HEK293T (cell line): ENCODE data around the gene B3GNT4.
"Not testable (repeated sequence)": the region's sequence is repeated elsewhere in the genome, so short reads cannot be mapped to it uniquely, and the experiment has no call there.

Experiments
- CTCF ChIA-PET: fragments of 350-600 bp; formaldehyde crosslinking; extraction: SDS; loops from one replicate; lab custom pipeline; 2021; ENCODE audit warnings: antibody characterized with exemption, inconsistent platforms; lab: Yijun Ruan, JAX
- POLR2A ChIA-PET: fragments of 350-600 bp; formaldehyde crosslinking; extraction: SDS; loops from one replicate; lab custom pipeline; 2020; ENCODE audit warnings: antibody characterized with exemption, inconsistent platforms; lab: Yijun Ruan, JAX
- DNase-seq: peaks from one replicate; pipeline ENCODE4 v3.0.0; 2012; ENCODE audit warnings: mixed read lengths; ENCODE audit errors: extremely low spot score
- ARNT ChIP-seq: fragments of 450-650 bp; IDR thresholded peaks from 2 replicates; pipeline ENCODE4 v1.6.1; 2017; ENCODE audit warnings: mild to moderate bottlenecking
- BHLHE40 ChIP-seq: fragments of 450-650 bp; IDR thresholded peaks from 2 replicates; pipeline ENCODE4 v1.6.1; 2016; ENCODE audit warnings: mild to moderate bottlenecking, moderate library complexity, borderline replicate concordance
- CTBP1 ChIP-seq: fragments of 450-650 bp; IDR thresholded peaks from 2 replicates; pipeline ENCODE4 v1.6.1; 2016; ENCODE audit warnings: borderline replicate concordance
- ELF4 ChIP-seq: fragments of 450-650 bp; IDR thresholded peaks from 2 replicates; pipeline ENCODE4 v1.6.1; 2017; ENCODE audit warnings: antibody characterized with exemption
- FOXA1 ChIP-seq: fragments of 450-650 bp; IDR thresholded peaks from 2 replicates; pipeline ENCODE4 v1.6.1; 2016; ENCODE audit warnings: mild to moderate bottlenecking
- FOXK2 ChIP-seq: fragments of 450-650 bp; IDR thresholded peaks from 2 replicates; pipeline ENCODE4 v1.6.1; 2016; ENCODE audit warnings: mild to moderate bottlenecking
- FOXM1 ChIP-seq: fragments of 450-650 bp; IDR thresholded peaks from 2 replicates; pipeline ENCODE4 v1.6.1; 2017; ENCODE audit warnings: mild to moderate bottlenecking, borderline replicate concordance
- HDGF ChIP-seq: fragments of 450-650 bp; IDR thresholded peaks from 2 replicates; pipeline ENCODE4 v1.6.1; 2017; ENCODE audit warnings: antibody characterized with exemption, borderline replicate concordance
- L3MBTL2 ChIP-seq: fragments of 450-650 bp; conservative IDR thresholded peaks from 2 replicates; pipeline ENCODE4 v1.6.1; 2016; ENCODE audit warnings: mild to moderate bottlenecking
- LEF1 ChIP-seq: fragments of 450-650 bp; IDR thresholded peaks from 2 replicates; pipeline ENCODE4 v1.6.1; 2017; ENCODE audit warnings: mild to moderate bottlenecking, borderline replicate concordance
- NFRKB ChIP-seq: fragments of 450-650 bp; IDR thresholded peaks from 2 replicates; pipeline ENCODE4 v1.6.1; 2016; ENCODE audit warnings: mild to moderate bottlenecking, moderate library complexity
- SP1 ChIP-seq: fragments of 450-650 bp; IDR thresholded peaks from 2 replicates; pipeline ENCODE4 v1.6.1; 2017
- SUZ12 ChIP-seq: fragments of 450-650 bp; IDR thresholded peaks from 2 replicates; pipeline ENCODE4 v1.6.1; 2016; ENCODE audit warnings: mild to moderate bottlenecking
- TARDBP ChIP-seq: fragments of 450-650 bp; IDR thresholded peaks from 2 replicates; pipeline ENCODE4 v1.6.1; 2016
- ZNF384 ChIP-seq: fragments of 450-650 bp; IDR thresholded peaks from 2 replicates; pipeline ENCODE4 v1.6.1; 2016
- TF ChIP-seq, protein P1 (sequence below): fragments of 450-650 bp; IDR thresholded peaks from 2 replicates; pipeline ENCODE4 v1.6.1; 2016

The B3GNT4 gene

DNA sequence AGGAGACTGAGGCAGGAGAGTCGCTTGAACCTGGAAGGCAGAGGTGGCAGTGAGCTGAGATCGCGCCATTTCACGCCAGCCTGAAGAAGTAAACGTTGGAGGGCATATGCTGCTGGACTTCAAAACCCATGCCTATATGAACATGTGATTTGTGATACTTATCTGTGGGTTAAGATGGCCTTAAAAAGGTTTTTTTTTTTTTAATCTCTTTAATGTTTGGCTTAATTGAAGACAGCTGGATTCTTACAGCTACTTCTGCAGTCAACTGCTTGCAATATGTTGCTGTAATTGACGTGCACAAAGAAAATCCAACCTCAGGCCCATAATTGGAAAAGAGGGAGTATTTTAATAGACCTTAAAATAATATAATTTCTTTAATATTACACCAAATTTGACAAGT, 1.5 kb upstream of the B3GNT4 start:
- ChIA-PET CTCF (no interaction called here), POLR2A (no interaction called here)
- TF ChIP-seq FOXK2: no peak
- no peak for TF ChIP-seq SP1
- no peak for TF ChIP-seq L3MBTL2
- TF ChIP-seq FOXA1: no peak
- DNase-seq: no peak

DNA sequence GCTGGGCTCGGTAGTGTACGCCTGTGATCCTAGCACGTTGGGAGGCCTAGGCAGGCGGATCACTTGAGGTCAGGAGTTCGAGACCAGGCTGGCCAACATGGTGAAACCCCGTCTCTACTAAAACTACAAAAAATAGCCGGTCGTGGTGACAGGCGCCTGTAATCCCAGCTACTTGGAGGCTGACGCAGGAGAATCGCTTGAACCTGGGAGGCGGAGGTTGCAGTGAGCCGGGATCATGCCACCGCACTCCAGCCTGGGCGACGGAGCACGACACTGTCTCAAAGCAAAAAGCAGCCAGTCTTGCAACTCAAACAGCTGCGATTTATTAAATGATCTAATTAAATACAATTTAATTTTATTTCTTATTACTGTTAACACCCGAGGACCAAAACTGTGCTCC, 698 bp upstream of the B3GNT4 start:
- DNase-seq, CTCF ChIA-PET: not testable (repeated sequence)
- POLR2A ChIA-PET: interaction anchor here (0.9 kb wide), 1 partner anchor 9 kb away, joined by 3 read pairs; no protein-coding TSS in a partner anchor

DNA sequence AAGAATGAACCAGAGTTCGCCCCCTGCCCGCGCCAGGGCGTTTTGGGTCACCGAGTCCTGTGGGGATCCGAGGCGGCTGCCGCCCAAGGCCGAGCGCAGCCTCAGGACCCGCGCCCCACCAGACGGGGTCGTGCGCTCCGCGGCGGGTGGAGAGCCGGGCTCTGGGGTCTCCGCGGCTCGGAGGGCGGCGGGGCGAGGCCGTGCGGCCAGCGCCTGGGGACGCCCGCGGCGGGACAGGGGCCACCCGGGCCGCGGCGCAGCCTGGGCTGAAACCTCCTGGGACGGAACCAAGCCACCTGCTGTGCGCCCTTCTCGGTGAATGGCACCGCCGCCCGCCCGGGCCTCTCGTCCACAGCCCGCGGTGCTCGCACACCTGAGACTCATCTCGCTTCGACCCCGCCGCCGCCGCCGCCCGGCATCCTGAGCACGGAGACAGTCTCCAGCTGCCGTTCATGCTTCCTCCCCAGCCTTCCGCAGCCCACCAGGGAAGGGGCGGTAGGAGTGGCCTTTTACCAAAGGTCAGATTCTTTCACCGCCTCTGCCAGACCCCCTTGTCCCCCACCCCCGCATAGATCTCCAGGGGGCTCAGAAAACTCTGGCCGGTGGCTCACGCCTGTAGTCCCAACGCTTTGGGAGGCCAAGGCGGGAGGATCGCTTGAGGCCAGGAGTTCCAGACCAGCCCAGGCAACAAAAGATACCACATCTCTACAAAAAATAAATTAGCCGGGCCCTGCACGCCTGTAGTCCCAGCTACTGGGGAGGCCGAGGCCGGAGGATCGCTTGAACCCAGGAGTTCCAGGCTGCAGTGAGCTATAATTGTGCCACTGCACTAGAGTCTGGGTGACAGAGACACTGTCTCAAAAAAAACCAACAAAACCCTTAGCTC, 901 bp downstream of the B3GNT4 start:
- DNase-seq: no peak
- ChIA-PET POLR2A (interaction anchor here (0.6 kb wide), 1 partner anchor 88 kb away, joined by 3 read pairs; no protein-coding TSS in a partner anchor), CTCF (no interaction called here)
- TF ChIP-seq LEF1 (no peak), TARDBP (no peak), ELF4 (no peak), HDGF (no peak), FOXM1 (no peak)

DNA sequence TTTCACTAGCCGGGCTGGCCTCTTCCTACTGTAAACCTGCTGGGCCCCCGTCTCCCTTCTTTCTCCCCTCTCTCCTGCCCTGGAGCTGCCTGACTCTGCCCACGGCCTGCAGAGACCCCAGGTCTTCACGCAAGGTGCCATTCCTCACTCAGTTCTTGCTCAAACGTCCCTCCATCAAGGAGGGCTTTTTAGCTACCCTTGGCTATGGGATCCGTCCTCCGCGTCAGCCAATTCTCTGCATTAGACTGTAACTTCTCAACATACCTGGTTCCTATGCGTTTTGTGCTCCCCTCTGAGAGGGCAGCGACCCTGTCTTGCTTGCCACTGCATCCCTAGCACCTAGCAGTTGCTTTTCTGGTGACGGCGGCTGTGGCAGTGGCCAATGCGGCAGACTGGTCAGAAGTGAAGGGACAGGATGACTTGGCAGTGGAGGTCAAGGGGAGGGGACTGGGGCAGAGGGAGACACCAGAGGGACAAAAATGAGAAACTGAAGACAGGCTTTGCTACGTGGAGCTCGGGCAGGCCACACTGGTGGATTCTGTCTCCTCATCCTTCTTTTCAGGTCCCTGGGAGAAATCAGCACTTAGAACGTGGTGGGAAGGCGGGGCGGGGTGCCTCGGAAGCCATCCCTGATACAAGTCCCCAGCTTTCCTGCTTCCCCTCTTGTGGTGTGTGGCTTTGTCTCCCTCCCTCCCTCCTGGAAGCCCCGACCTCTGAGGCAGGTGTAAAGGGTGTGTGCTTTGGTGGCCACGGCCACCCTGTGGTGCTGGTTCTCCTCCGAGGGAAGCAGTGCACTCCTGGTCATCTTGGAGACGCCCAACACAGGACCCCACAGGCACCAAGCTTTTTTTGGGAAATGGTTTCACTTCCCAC, 1.8 kb downstream of the B3GNT4 start:
- no peak for DNase-seq
- CTCF ChIA-PET: no interaction called here
- POLR2A ChIA-PET: interaction anchor here (0.6 kb wide), 1 partner anchor 89 kb away, joined by 3 read pairs; no protein-coding TSS in a partner anchor

DNA sequence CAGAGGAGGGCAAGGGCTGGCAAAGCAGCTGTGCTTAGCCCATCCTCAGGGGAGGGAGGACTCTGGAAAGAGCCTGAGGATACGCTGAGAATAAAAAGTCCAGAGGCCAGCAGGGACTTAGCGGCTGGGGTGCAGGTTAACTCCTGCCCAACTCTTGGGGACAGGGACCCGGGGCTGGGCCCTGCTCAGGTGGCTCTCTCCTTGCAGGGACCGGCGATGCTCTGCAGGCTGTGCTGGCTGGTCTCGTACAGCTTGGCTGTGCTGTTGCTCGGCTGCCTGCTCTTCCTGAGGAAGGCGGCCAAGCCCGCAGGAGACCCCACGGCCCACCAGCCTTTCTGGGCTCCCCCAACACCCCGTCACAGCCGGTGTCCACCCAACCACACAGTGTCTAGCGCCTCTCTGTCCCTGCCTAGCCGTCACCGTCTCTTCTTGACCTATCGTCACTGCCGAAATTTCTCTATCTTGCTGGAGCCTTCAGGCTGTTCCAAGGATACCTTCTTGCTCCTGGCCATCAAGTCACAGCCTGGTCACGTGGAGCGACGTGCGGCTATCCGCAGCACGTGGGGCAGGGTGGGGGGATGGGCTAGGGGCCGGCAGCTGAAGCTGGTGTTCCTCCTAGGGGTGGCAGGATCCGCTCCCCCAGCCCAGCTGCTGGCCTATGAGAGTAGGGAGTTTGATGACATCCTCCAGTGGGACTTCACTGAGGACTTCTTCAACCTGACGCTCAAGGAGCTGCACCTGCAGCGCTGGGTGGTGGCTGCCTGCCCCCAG, 2.8 kb downstream of the B3GNT4 start:
- ChIA-PET POLR2A (interaction anchor here (1.1 kb wide), 1 partner anchor 20 kb away, joined by 3 read pairs; the partner anchor contains the start of gene DIABLO), CTCF (no interaction called here)
- TF ChIP-seq NFRKB (no peak), FOXA1 (no peak), L3MBTL2 (no peak), ZNF384 (no peak), SP1 (no peak), LEF1 (no peak), SUZ12 (no peak), BHLHE40 (no peak), TARDBP (no peak), ELF4 (no peak), CTBP1 (no peak), FOXK2 (no peak), ARNT (no peak), HDGF (no peak), FOXM1 (no peak)
- TF ChIP-seq, protein P1, sequence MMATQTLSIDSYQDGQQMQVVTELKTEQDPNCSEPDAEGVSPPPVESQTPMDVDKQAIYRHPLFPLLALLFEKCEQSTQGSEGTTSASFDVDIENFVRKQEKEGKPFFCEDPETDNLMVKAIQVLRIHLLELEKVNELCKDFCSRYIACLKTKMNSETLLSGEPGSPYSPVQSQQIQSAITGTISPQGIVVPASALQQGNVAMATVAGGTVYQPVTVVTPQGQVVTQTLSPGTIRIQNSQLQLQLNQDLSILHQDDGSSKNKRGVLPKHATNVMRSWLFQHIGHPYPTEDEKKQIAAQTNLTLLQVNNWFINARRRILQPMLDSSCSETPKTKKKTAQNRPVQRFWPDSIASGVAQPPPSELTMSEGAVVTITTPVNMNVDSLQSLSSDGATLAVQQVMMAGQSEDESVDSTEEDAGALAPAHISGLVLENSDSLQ: no peak
- DNase-seq: no peak

More for the DNA sequence above, 1.8 kb downstream of the B3GNT4 start:
- TF ChIP-seq ARNT (no peak), CTBP1 (no peak), SP1 (no peak), TARDBP (no peak), NFRKB (no peak), BHLHE40 (no peak), FOXA1 (no peak)

DNA sequence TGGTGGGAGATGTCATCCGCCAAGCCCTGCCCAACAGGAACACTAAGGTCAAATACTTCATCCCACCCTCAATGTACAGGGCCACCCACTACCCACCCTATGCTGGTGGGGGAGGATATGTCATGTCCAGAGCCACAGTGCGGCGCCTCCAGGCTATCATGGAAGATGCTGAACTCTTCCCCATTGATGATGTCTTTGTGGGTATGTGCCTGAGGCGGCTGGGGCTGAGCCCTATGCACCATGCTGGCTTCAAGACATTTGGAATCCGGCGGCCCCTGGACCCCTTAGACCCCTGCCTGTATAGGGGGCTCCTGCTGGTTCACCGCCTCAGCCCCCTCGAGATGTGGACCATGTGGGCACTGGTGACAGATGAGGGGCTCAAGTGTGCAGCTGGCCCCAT, 3.5 kb downstream of the B3GNT4 start:
- TF ChIP-seq LEF1 (no peak), TARDBP (no peak), FOXM1 (no peak), ZNF384 (no peak), HDGF (no peak), NFRKB (no peak), ELF4 (no peak), BHLHE40 (no peak), SUZ12 (no peak), CTBP1 (no peak), L3MBTL2 (no peak), FOXK2 (no peak), SP1 (no peak), ARNT (no peak), FOXA1 (no peak)
- TF ChIP-seq, protein P1: no peak
- ChIA-PET CTCF (no interaction called here), POLR2A (interaction anchor here (1.1 kb wide), 1 partner anchor 19 kb away, joined by 3 read pairs; the partner anchor contains the start of gene DIABLO)
- no peak for DNase-seq
